Measurements from ENCODE around the gene ZFAND3.

DNA sequence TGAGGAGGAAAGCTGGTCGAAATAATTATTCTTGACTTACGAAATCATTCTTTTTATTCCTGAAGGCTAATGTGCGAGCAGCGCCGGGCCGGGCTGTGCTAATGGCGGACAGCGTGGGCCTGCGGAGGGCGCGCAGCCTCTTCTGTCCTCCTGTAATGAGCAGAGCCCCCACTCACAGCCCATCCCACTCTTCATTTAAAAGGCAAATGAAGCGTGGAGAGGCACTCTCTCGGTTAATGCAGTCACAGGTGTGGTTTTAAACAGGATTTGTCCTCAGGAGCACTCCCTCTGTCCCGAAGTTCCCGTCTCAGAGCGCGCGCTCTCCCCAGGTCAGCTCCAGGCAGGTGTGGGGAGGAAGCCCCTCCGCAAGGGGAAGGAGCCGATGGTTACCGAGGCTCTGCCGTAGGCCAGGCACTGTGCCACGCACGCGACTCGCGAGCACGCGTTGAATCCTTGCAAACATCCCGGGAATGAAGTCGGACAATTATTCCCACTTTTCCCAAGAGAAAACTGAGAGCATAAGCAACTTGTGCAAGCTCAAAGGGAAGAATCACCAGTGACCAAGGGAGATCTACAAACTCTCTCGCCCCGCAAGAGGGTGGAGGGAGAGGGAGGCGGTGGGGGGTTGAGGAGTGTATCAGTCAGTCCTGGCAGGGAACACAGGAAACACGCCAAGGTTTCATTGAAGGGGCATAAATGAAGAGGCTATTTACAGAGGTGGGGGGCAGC lies 35.5 kb upstream of the ZFAND3 start:
- TF ChIP-seq POLR2A (IDR thresholded peaks at IDR 0.05; ENCODE audit: low read length): no peak
- no peak for TF ChIP-seq GATA1 (IDR thresholded peaks at IDR 0.05; ENCODE audit: low read depth, low read length)

All from erythroblast (primary cell).